NCI-H2196 treated with DMSO at 0.1 percent for 48 hours (cell line): ENCODE data around the gene SYNC.

Experiments
- DNase-seq: peaks from one replicate; lab custom pipeline; 2025; ENCODE audit not compliant: unreplicated experiment; lab: John Stamatoyannopoulos, UW

The SYNC gene

GRCh38 chr1:32702599-32703478, at the start of gene SYNC:
TSS of gene SYNC (minus strand) at chr1:32702770. CDS start at chr1:32702660, 110 bp downstream.
- DNase-seq, result no peak

DNA sequence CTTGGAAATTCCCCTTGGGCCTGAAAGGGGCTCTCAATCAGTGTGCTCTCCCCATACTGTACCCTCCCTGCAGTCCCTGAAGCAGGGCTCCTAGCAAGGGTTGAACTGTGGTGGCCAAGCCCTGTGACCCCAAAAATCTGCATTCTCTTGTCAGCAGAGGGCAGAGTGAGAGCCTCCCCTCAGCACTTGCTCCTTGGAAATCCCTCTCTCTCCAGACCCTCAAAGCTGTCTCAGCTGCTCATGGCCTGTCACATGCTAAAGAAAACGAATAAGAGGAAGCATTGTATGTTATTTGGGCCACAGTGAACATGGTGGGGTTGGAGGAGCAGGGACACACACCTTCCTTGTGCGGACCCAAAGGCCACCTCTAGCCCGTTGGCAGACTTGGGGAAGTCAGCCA, 47.2 kb upstream of the SYNC start:
- no peak for DNase-seq

DNA sequence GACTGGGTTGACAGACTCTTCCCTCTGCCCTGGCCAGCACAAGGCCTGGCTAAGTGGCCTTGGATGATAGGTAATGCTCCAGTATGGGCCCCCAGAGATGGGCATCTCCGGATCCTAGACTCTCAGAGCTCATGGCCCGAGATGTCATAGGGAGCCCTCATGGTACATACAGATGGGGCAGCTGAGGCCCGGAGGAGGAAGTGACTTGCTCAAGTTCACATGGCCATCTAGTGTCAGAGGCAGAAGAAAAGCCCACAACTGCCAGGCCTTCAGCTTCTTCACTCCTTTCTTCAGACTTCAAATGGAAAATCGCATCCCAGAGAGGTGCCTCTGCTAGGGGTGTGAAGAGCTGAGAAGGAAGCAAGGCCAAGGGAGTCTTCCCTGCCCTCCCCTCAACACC, 46.8 kb upstream of the SYNC start:
- no peak for DNase-seq

GRCh38 chr1:32748926-32749325, 46.4 kb upstream of the SYNC start:
- DNase-seq, result no peak

DNA sequence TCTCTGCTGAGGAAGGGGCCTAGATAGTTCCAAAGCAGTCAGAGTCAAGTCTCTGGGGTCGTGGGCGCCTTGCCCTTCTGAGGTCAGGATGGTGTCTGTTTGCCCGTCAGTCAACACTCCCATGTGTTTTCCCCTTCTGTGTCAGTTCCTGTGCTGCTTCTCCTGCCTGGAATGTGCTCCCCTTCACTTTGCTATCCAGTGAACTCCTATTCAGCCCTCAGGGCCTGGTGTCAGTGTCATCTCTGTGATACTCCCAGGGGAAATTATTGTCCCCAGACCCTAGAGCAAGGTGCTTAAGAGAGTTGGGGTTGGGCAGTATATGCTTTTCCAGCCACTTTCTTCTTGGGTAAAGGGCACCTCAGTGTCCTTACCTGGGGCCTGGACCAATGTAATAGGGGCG, 45.8 kb upstream of the SYNC start:
- no peak for DNase-seq

DNA sequence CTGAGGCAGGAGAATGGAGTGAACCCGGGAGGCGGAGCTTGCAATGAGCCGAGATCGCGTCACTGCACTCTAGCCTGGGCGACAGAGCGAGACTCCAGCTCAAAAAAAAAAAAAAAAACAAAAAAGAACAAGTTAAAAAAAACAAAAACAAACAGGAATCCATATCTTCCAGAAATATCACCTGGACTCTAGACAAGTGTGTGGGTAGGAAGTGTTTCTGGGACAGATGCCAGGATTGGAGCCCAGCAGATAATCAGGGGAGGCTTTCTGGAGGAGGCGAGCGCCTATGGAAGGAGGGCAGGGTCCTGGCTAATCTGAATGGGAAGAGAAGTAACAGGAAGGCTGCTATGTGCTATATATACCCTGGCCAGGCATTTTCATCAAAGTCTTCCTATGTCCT, 43.6 kb upstream of the SYNC start:
- DNase-seq, result no peak

DNA sequence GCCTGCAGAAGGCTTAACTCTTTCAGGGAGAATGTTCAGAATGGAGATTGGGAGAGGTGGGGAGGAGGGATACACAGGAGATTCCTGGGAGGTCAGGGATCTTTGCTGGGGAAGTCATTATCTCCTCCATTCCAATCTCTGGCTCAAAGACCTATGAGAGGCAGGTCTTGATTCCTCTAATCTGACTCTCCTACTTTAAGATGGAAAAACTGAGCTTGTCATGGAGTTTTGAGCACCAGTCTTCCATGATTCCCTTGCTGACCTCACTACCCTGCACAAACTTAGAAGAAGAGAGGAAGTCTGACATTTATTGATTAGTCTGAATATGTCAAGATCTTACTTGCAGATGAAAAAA, 41.5 kb upstream of the SYNC start:
- DNase-seq, result no peak

GRCh38 chr1:32743380-32744070, 41.0 kb upstream of the SYNC start:
- no peak for DNase-seq

- no peak for DNase-seq
Observed at GRCh38 chr1:32742956-32743355, 40.4 kb upstream of the SYNC start.

DNA sequence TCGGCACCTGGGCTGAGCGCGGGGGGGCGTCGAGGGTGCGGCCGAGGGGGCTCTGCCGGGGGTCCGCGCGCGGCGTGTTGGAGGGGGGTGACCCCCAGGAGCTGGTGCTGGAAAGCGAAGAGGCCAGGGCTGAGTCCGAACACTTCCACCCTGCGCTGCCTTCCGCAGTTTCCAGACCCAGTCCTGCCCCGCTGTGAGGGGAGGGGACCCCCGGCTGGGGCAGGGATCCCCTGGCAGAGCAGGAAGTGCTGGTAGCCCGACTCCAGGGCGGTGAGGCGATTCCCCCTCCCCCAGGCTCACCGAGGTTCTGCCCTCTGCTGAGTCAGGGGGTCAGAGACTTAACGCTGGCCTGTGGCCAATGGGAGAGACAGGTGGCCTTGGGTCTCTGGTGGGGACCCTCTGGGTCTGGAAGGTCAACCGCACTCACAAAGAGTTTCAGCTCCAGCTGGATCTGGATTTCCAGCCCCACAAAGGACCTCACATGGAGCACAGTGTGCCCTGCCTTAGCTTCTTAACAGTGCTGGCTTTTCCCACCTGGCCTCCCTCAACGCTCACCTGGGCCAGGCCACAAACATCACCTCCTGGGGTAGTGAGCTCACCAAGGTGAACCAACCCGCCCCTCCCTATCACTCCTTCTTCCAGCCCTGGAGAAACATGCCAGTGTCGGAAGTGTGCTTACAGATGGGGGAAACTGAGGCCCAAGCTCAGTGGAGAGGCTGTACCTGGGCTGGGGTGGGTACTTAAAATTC, 39.8 kb upstream of the SYNC start:
- DNase-seq, result no peak

DNA sequence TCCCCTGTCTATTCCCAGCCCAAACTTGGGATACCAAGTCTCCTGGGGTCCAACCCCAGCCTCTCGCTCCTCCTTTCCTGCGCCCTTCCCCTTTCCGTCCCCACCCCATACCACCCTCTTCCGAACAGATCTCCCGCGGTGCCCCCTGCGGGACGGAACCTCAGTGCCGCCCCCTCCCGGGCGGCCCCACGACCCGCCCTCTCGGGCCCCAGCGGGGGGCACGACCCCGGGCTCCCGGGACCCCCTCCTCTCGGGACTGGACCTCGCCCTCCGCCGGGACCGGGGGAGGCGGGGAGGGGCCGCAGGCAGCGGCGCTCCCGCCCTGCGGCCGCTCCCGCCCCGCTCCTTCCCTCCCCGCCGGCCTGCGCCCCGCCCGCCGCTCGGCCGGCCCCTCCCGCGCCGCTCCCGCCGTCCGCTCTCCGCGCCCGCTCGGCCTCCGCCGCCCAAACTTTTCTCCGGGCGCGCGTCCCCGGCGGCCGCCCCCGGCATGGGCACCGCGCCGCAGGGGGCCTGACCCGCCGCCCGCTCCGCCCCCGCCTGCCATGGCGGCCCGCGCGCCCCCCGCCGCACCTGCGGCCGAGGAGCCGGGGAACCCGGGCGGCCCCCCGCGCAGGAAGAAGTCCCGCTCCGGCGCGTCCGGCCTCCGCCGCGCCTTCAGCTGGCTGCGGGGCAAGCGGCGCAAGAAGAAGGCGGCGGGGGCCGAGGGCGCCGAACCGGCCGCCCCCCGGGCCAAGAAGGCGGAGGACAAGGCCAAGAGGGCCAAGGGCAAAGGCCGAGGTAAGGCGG, 39.0 kb upstream of the SYNC start:
- DNase-seq, result no peak

GRCh38 chr1:32741059-32741412, 38.5 kb upstream of the SYNC start:
- DNase-seq, result no peak

DNA sequence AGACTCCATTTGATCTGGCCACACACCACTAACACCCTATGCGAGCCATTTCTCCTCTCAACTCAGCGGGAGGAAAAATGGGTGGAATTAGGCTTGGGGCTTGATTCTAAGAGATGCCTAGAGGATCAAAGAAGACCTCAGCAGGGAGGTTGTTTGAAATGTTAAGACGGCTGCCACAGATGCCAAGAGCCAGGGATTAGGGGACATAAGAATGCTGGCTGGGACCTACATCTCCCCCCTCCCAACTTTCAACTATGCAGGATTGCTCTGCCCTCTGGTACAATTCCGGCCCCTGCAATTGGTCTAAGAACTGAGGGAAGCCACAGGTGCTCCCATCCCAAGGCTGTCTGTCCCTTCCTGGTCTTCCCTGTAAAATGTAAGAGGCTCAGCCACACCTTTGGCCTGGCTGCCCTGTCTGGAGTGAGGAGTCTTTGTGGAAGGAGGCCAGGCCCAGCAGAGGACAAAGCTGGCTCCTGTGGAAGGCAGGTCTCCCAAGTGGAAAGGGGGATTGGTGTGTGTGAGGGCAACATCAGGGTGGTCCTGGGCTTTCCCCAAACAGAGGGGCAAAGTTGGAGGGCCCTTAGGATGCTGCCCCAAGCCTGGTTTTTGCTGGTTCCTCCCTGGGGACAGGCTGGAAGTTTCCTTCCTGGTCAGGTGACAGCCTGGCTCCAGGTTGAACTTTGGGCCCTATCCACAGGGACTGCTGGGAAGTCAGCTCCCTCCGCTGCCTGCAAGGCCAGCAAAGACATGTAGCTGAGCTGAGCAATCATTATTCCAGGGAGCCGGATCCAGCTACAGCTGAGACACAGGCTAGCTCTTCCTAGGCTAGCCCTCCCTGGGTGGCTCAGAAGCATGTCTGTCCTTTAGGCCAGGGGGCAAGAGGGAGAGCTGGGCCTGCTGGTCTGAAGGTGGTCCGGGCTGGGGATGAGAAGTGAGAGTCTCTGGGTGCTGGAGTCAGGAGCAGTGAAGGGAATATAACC, 34.5 kb upstream of the SYNC start:
- DNase-seq, result no peak

GRCh38 chr1:32733582-32734321, 31.2 kb upstream of the SYNC start:
- no peak for DNase-seq

DNA sequence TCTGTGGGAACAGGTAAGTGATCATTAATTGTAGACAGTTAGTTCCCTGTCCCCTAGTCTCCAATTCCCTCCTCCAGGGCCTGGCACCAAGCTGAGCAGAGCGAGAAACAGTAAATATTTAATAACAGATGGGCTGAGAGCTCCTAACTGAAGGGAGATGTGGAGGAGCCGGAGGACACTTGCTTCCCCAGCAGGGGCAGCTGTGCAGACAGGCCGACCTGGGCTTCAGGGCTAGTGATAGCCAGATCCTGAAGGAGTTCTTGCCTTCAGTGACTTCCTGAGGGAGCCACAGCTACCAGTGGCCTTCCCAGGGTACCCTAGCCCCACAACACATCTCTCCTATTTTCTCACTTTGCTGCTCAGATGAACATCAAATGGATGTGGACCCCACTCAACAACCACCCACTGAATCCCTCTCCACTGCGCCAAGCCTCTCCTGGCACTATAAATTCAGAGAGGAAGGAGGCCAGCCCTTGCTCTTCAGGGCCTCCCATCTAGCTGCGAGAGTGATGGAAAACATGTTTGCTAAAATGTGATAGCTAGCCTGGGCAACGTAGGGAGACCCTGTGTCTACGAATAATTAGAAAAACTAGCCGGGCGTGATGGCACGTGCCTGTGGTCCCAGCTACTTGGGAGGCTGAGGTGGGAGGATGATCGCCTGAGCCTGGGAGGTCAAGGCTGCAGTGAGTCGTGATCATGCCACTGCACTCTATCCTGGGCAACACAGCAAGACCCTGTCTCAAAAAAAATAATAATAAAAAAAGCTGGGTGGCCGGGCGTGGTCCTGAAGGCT, 26.9 kb upstream of the SYNC start:
- no peak for DNase-seq

DNA sequence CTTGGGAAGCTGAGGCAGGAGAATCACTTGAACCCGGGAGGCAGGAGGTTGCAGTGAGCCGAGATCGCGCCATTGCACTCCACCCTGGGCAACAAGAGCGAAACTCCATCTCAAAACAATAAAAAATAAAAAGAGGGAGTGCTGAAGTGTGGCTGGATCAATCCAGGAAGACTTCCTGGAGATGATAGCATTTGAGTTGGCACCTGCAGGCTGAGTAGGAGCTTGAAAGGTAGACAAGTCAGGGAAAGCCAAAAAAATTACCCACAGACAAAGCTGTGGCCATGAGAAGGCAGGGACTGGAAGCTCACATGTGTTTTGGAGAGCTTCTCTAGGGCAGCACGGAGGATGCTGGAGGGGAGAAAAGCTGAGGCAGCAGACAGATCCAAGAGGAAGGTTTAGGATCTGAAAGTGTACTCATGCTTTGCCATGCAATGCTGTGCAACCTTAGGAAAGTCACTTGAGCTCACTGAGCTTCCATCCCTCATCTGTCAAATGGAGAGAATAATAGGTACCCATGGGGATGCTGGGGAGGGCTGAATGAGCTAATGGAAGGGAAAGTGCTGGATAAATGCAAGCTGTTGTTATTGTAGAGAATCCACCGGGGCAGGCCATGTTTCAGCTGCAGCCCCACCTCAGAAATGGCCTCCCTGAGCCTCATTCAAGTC, 26.0 kb upstream of the SYNC start:
- no peak for DNase-seq

GRCh38 chr1:32727876-32728275, 25.3 kb upstream of the SYNC start:
- no peak for DNase-seq

GRCh38 chr1:32725615-32725982, 23.0 kb upstream of the SYNC start:
- DNase-seq, result no peak
